ENCODE data around the gene DOC2A.

- TF ChIP-seq POLR2A (IDR thresholded peaks at IDR 0.05; ENCODE audit: low read depth, low read length) (no peak), TAF1 (IDR thresholded peaks at IDR 0.05; ENCODE audit: borderline replicate concordance, low read depth, low read length) (no peak)
Observed at GRCh38 chr16:30028438-30029076, 17.7 kb upstream of the DOC2A start.

All from GM12892 (cell line).